Measurements from ENCODE around the gene B3GLCT. TPM values are rescaled to one million over a fixed set of nuclear protein-coding genes. Genes with fewer than 3 reads are reported as not detected.

The B3GLCT gene
- total RNA-seq, 2 experiments from 2014 or later: 4.2 to 4.9 TPM

- no peak for ATAC-seq
- Mint-ChIP-seq H3K9me3 (ENCODE audit: low read depth) (no peaks in the 10 kb centered on the region), H3K27ac (no peak overlapping the region), H3K36me3 (no peaks in the 10 kb centered on the region), H3K27me3 (no peaks in the 10 kb centered on the region), H3K4me3 (no peak overlapping the region), H3K4me1 (no peaks in the 10 kb centered on the region)
- no peak for DNase-seq
- CTCF ChIA-PET: interaction anchor here (2.0 kb wide), 1 partner anchor 10 kb away, joined by 5 read pairs; no protein-coding TSS in a partner anchor
Observed at GRCh38 chr13:31242916-31243315, 43.1 kb downstream of the B3GLCT start.

GRCh38 chr13:31245598-31246373 is 46.0 kb downstream of the B3GLCT start:
- DNase-seq (no peak), ATAC-seq (no peak)
- no peaks in the 10 kb centered on the region for H3K36me3 Mint-ChIP-seq
- H3K4me3 Mint-ChIP-seq: no peak overlapping the region
- H3K9me3 Mint-ChIP-seq (ENCODE audit: low read depth): no peaks in the 10 kb centered on the region
- no peak overlapping the region for H3K27ac Mint-ChIP-seq
- CTCF ChIA-PET: interaction anchor here (1.1 to 3.3 kb wide), 4 partner anchors 10 to 179 kb away, joined by 3 to 17 read pairs (median 6); no protein-coding TSS in a partner anchor
- H3K27me3 Mint-ChIP-seq: no peaks in the 10 kb centered on the region
- H3K4me1 Mint-ChIP-seq: no peaks in the 10 kb centered on the region

GRCh38 chr13:31246918-31247317 is 47.1 kb downstream of the B3GLCT start:
- DNase-seq (no peak), ATAC-seq (no peak)
- Mint-ChIP-seq H3K4me3 (no peak overlapping the region), H3K4me1 (no peaks in the 10 kb centered on the region), H3K36me3 (peaks cover 3% of the 10 kb centered on the region), H3K9me3 (ENCODE audit: low read depth) (peaks cover 3% of the 10 kb centered on the region), H3K27ac (no peak overlapping the region), H3K27me3 (no peaks in the 10 kb centered on the region)
- CTCF ChIA-PET: interaction anchor here (0.6 to 3.3 kb wide), 3 partner anchors 8 to 36 kb away, joined by 3 to 17 read pairs (median 3); no protein-coding TSS in a partner anchor

DNA sequence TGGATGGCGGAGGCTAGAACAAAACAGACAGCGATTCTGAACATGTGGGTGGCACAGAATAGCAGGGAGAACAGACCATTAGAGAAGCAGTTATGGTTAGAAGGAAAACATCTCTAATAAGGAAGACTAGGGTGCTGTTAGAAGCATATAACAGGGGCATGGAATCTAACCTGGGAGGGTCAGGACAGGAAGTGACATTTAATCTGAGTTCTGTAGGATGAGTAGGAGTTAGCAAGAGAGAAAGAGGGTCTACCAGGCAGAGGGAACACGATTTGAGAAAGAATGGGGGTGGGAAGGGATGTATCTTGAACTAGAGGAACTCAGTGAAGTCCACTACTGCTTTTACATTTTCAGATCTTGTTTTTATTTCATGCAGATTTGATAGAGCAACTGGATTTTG is 48.6 kb downstream of the B3GLCT start:
- H3K27me3 Mint-ChIP-seq: no peaks in the 10 kb centered on the region
- DNase-seq (no peak), ATAC-seq (no peak)
- peaks cover 3% of the 10 kb centered on the region for H3K36me3 Mint-ChIP-seq
- H3K4me3 Mint-ChIP-seq: no peak overlapping the region
- no peaks in the 10 kb centered on the region for H3K4me1 Mint-ChIP-seq
- no peak overlapping the region for H3K27ac Mint-ChIP-seq
- CTCF ChIA-PET: interaction anchor here (3.3 kb wide), 1 partner anchor 12 kb away, joined by 17 read pairs; no protein-coding TSS in a partner anchor
- peaks cover 7% of the 10 kb centered on the region for H3K9me3 Mint-ChIP-seq (ENCODE audit: low read depth)

GRCh38 chr13:31248965-31249539 is 49.3 kb downstream of the B3GLCT start:
- H3K27me3 Mint-ChIP-seq: no peaks in the 10 kb centered on the region
- no peaks in the 10 kb centered on the region for H3K4me1 Mint-ChIP-seq
- no peak for DNase-seq
- ATAC-seq: no peak
- no peak overlapping the region for H3K27ac Mint-ChIP-seq
- CTCF ChIA-PET: interaction anchor here (3.3 kb wide), 1 partner anchor 13 kb away, joined by 17 read pairs; no protein-coding TSS in a partner anchor
- peaks cover 7% of the 10 kb centered on the region for H3K9me3 Mint-ChIP-seq (ENCODE audit: low read depth)
- H3K4me3 Mint-ChIP-seq: no peak overlapping the region
- H3K36me3 Mint-ChIP-seq: peaks cover 3% of the 10 kb centered on the region

- Mint-ChIP-seq H3K4me3 (no peak overlapping the region), H3K27ac (no peak overlapping the region), H3K9me3 (ENCODE audit: low read depth) (peaks cover 7% of the 10 kb centered on the region), H3K4me1 (no peaks in the 10 kb centered on the region), H3K36me3 (peaks cover 3% of the 10 kb centered on the region), H3K27me3 (no peaks in the 10 kb centered on the region)
- DNase-seq (no peak), ATAC-seq (no peak)
- CTCF ChIA-PET: no interaction called here
Observed at GRCh38 chr13:31250435-31250834, 50.7 kb downstream of the B3GLCT start.

DNA sequence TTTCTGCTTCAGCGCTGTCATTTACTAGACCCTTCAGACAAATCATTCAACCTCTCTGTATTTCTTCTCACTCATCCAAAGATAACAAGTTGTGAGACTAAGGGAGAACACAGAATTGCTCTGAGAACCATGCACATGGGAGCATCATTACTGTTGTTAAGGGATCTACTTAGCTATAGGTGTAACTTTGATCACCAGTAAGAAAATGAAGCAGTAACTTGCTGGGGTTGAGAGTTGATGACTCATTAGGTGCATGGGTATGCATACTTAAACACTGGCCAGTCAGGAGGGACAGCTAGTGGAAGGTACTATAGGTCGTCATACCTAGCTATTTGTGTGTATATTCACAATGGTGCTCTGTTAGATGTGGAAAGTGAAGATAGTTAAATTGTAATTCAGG is 61.5 kb downstream of the B3GLCT start:
- no peaks in the 10 kb centered on the region for H3K4me1 Mint-ChIP-seq
- DNase-seq: no peak
- no peaks in the 10 kb centered on the region for H3K36me3 Mint-ChIP-seq
- no peak overlapping the region for H3K27ac Mint-ChIP-seq
- no peaks in the 10 kb centered on the region for H3K27me3 Mint-ChIP-seq
- ATAC-seq: no peak
- CTCF ChIA-PET: no interaction called here
- no peaks in the 10 kb centered on the region for H3K9me3 Mint-ChIP-seq (ENCODE audit: low read depth)
- no peak overlapping the region for H3K4me3 Mint-ChIP-seq

GRCh38 chr13:31263346-31263745 is 63.6 kb downstream of the B3GLCT start:
- CTCF ChIA-PET: no interaction called here
- Mint-ChIP-seq H3K4me3 (no peak overlapping the region), H3K36me3 (no peaks in the 10 kb centered on the region), H3K27ac (no peak overlapping the region), H3K4me1 (no peaks in the 10 kb centered on the region), H3K9me3 (ENCODE audit: low read depth) (no peaks in the 10 kb centered on the region), H3K27me3 (no peaks in the 10 kb centered on the region)
- ATAC-seq: no peak
- DNase-seq: no peak

DNA sequence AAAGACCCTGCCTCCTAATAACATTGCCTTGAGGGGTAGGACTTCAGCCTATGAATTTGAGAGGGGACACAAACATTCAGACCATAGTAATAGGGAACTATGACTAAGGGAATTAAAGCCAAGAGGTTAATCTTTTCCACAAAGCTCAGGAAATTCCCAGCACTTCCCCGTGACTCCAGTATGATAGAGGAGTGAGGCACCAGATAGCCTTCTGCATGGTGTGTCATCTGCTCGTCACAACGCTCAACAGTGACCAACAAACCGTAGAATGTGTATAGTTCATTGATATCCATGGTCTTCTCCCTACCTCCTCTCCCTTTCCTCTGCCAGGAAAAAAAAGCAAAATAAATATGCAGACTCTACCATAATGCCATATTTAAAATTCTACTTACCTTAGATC is 64.4 kb downstream of the B3GLCT start:
- H3K36me3 Mint-ChIP-seq: peaks cover under 1% of the 10 kb centered on the region
- CTCF ChIA-PET: no interaction called here
- H3K4me3 Mint-ChIP-seq: no peak overlapping the region
- no peaks in the 10 kb centered on the region for H3K27me3 Mint-ChIP-seq
- DNase-seq (no peak), ATAC-seq (no peak)
- no peak overlapping the region for H3K27ac Mint-ChIP-seq
- H3K9me3 Mint-ChIP-seq (ENCODE audit: low read depth): no peaks in the 10 kb centered on the region
- no peaks in the 10 kb centered on the region for H3K4me1 Mint-ChIP-seq

DNA sequence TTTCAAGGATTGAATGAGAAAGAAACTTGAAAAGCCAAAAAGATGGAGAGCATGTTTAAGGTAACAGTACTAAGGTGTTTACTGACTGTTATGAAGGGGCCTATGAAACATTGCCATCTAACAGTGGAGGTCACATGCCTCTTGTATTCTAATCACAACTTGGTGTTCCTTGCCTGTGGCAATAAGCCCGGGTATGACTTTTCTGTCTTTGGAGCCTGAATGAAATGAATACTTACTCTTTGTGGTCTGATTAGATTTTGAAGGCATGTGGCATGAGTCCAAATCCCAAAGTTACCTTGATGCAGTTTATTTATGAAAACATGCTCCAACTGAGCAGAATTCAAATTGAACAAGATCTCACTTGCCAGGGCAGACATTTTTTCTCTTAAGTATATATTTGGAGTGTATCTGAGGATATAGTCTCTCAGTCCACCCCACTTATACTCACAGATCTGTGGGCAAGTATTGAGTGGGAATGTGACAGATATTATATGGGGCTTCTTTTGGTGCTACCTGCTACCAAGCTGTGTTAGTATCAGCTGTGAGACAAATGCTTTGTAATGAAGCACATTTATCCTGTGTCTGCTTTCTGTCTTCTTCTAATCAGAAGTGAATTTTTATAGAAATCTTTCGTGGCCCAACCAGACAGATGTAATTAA is 67.5 kb downstream of the B3GLCT start:
- Mint-ChIP-seq H3K27ac (no peak overlapping the region), H3K4me3 (no peak overlapping the region), H3K27me3 (no peaks in the 10 kb centered on the region), H3K9me3 (ENCODE audit: low read depth) (peaks cover 3% of the 10 kb centered on the region), H3K4me1 (no peaks in the 10 kb centered on the region), H3K36me3 (peaks cover 19% of the 10 kb centered on the region)
- CTCF ChIA-PET: no interaction called here
- no peak for DNase-seq
- ATAC-seq: no peak

DNA sequence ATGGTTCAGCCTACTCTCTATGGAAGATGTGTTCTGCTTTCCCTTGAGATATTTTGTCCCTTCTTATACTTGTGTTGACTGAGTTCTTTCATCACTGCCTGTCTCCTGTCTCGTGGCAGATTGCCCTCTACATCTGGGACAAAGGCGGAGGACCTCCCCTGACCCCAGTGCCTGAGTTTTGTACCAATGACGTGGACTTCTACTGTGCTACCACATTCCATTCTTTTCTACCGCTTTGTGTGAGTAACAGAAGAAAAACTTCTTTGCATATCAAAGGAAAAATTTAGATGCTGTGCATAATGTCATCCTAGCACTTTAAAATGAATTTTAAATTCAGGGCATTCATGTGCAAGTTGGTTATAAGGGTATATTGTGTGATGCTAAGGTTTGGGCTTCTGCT is 74.6 kb downstream of the B3GLCT start:
- peaks cover 29% of the 10 kb centered on the region for H3K36me3 Mint-ChIP-seq
- no peaks in the 10 kb centered on the region for H3K27me3 Mint-ChIP-seq
- peaks cover 7% of the 10 kb centered on the region for H3K9me3 Mint-ChIP-seq (ENCODE audit: low read depth)
- H3K4me3 Mint-ChIP-seq: no peak overlapping the region
- DNase-seq: no peak
- no peak overlapping the region for H3K27ac Mint-ChIP-seq
- CTCF ChIA-PET: no interaction called here
- ATAC-seq: no peak
- H3K4me1 Mint-ChIP-seq: no peaks in the 10 kb centered on the region

- H3K9me3 Mint-ChIP-seq (ENCODE audit: low read depth): peaks cover 4% of the 10 kb centered on the region
- H3K27ac Mint-ChIP-seq: no peak overlapping the region
- no peak for DNase-seq
- peaks cover 17% of the 10 kb centered on the region for H3K36me3 Mint-ChIP-seq
- no peaks in the 10 kb centered on the region for H3K4me1 Mint-ChIP-seq
- CTCF ChIA-PET: no interaction called here
- no peak overlapping the region for H3K4me3 Mint-ChIP-seq
- H3K27me3 Mint-ChIP-seq: no peaks in the 10 kb centered on the region
- ATAC-seq: no peak
Observed at GRCh38 chr13:31276421-31276820, 76.6 kb downstream of the B3GLCT start.

DNA sequence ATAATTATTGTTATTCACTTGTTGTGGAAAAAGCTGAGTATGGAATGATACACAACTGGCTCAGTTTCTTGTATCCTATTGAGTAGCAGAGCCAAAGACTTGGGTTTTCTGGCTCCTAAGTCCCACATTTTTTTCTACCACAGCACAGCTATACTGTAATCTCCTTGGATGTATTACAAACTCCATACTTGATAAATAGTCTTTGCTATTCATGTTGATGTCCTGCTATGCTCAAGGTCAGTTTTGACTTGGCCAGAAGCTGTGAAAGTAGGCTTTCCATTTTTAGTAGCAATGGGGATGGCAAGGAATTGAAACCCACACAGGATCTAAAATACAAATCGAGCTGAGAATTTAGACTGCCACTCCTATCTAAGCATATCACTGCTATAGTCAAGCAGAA is 79.1 kb downstream of the B3GLCT start:
- no peaks in the 10 kb centered on the region for H3K4me1 Mint-ChIP-seq
- CTCF ChIA-PET: no interaction called here
- DNase-seq (no peak), ATAC-seq (no peak)
- no peak overlapping the region for H3K4me3 Mint-ChIP-seq
- H3K36me3 Mint-ChIP-seq: peaks cover 15% of the 10 kb centered on the region
- no peak overlapping the region for H3K27ac Mint-ChIP-seq
- peaks cover 4% of the 10 kb centered on the region for H3K9me3 Mint-ChIP-seq (ENCODE audit: low read depth)
- no peaks in the 10 kb centered on the region for H3K27me3 Mint-ChIP-seq

Data from activated CD8-positive, alpha-beta memory T cell treated with anti-CD3 and anti-CD28 coated beads, Interleukin-2, amount 10 ng/mL, durations not matched to agents 7 days and 5 days (primary cell).